ENCODE measurements around the gene UGT1A6.

DNA sequence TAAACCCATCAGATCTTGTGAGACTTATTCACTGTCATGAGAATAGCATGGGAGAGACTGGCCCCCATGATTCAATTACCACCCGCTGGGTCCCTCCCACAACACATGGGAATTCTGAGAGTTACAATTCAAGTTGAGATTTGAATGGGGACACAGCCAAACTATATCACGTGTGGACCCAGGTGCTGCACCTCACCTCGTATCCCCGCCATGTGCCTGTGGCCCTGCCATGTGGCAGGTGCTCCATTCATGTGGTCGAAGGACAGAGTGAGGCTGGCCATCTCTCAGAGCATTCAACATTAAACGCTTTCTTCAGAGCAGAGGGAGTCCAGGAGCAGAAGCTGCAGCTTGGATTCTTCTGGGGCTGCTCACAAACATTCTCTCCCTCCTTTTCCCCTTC is 117.7 kb downstream of the UGT1A6 start:
- no peak for TF ChIP-seq CTCF (IDR thresholded peaks at IDR 0.05; ENCODE audit: low read length)
- TF ChIP-seq EZH2 (optimal IDR thresholded peaks at IDR 0.05; ENCODE audit: low read depth, low read length): no peak
- TF ChIP-seq EZH2phosphoT487 (IDR thresholded peaks at IDR 0.05; ENCODE audit: low read length): no peak

Data from MM.1S (cell line).